ENCODE data around the gene RAD51AP2. TPM values are rescaled to one million over a fixed set of nuclear protein-coding genes. Genes with fewer than 3 reads are reported as not detected.

The RAD51AP2 gene
- total and polyA plus RNA-seq, 2 of the 13 experiments (the other 11 are each of a cell fraction or from before 2014, with no cell fraction given) = 0.11 to 0.12 TPM

DNA sequence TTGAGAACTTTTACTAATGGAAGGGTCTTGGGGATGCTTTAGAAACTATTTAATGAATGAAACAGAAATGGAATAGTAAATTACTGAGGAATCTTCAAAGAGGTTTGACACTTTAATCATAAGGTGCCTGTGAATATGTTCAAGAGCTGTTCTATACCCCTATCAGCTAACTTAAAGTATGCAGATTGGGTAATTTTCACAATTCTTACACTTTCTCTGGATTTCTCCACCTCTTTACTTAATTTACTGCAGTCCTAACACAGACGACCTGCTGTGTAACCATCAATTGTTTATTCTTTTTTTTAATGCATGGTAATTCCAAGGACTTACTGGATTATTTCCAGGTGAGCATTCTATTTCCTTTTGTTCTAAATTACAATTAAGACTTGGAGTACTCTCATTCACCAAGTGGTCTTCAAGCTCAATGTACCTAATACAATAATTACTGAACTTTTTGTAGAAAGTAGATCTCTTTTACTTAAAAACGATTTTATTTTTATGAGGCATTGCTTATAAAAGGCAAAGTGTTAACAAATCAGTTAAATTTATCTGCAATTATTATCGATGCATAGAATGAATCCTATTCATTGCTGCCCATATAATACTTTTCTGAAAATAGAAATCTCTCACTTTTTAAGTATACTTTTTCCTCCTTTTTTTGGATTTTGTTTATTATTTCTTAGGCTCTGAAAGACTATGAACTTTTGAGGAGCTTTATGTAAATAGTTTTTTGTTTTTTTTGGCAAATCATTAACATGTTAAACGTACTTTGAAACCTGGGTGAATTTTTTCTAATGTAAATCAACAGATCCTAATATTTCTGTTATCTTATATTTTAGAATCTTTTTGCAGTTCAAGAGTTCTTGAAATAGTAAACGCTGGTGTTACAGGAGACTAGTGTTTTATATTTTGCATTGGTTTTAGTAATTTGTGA, 27.7 kb upstream of the RAD51AP2 start (continued):
- TF ChIP-seq, protein P1, sequence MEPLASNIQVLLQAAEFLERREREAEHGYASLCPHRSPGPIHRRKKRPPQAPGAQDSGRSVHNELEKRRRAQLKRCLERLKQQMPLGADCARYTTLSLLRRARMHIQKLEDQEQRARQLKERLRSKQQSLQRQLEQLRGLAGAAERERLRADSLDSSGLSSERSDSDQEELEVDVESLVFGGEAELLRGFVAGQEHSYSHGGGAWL (CRISPR knock-in tag; IDR thresholded peaks at IDR 0.05) = no peak
- TF ChIP-seq RFXAP (CRISPR knock-in tag; IDR thresholded peaks at IDR 0.05; ENCODE audit: borderline replicate concordance) (no peak), ZNF782 (CRISPR knock-in tag; IDR thresholded peaks at IDR 0.05; ENCODE audit: borderline replicate concordance) (no peak), ATF7-NPFF (CRISPR knock-in tag; IDR thresholded peaks at IDR 0.05; ENCODE audit: low read depth) (no peak), ZNF720 (CRISPR knock-in tag; IDR thresholded peaks at IDR 0.05) (no peak), ZNF749 (CRISPR knock-in tag; IDR thresholded peaks at IDR 0.05; ENCODE audit: borderline replicate concordance) (no peak), ZNF614 (CRISPR knock-in tag; IDR thresholded peaks at IDR 0.05; ENCODE audit: borderline replicate concordance) (no peak), MBD4 (IDR thresholded peaks at IDR 0.05; ENCODE audit: borderline replicate concordance, low read length) (peak; percentile 70; the same call in 1 of the 2 replicates), SMAD9 (CRISPR knock-in tag; IDR thresholded peaks at IDR 0.05) (no peak), MAZ (IDR thresholded peaks at IDR 0.05; ENCODE audit: borderline replicate concordance, low read depth, low read length) (no peak), MAZ (CRISPR knock-in tag; IDR thresholded peaks at IDR 0.05; ENCODE audit: low read depth) (no peak), ZBTB21 (CRISPR knock-in tag; IDR thresholded peaks at IDR 0.05) (no peak), MYNN (CRISPR knock-in tag; IDR thresholded peaks at IDR 0.05; ENCODE audit: low read depth) (no peak), HOXA5 (CRISPR knock-in tag; IDR thresholded peaks at IDR 0.05) (no peak), LCORL (IDR thresholded peaks at IDR 0.05) (peak; percentile 83), LCORL (CRISPR knock-in tag; IDR thresholded peaks at IDR 0.05) (0 out of 2 replicates have a peak, but pooled peaks have one; percentile 27), HNF4G (IDR thresholded peaks at IDR 0.05; ENCODE audit: borderline replicate concordance, low read depth, low read length) (peak; percentile 57; the same call in 1 of the 2 replicates), HNF4G (CRISPR knock-in tag; IDR thresholded peaks at IDR 0.05; ENCODE audit: borderline replicate concordance, low read depth) (no peak)
- TF ChIP-seq, protein P2, sequence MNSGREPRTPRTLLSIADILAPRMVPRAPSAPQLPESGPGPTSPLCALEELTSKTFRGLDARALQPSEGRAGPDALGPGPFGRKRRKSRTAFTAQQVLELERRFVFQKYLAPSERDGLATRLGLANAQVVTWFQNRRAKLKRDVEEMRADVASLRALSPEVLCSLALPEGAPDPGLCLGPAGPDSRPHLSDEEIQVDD (CRISPR knock-in tag; IDR thresholded peaks at IDR 0.05; ENCODE audit: borderline replicate concordance) = no peak
- TF ChIP-seq, protein P3, sequence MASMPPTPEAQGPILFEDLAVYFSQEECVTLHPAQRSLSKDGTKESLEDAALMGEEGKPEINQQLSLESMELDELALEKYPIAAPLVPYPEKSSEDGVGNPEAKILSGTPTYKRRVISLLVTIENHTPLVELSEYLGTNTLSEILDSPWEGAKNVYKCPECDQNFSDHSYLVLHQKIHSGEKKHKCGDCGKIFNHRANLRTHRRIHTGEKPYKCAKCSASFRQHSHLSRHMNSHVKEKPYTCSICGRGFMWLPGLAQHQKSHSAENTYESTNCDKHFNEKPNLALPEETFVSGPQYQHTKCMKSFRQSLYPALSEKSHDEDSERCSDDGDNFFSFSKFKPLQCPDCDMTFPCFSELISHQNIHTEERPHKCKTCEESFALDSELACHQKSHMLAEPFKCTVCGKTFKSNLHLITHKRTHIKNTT (CRISPR knock-in tag; IDR thresholded peaks at IDR 0.05) = no peak
- TF ChIP-seq, protein P4, sequence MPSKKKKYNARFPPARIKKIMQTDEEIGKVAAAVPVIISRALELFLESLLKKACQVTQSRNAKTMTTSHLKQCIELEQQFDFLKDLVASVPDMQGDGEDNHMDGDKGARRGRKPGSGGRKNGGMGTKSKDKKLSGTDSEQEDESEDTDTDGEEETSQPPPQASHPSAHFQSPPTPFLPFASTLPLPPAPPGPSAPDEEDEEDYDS (CRISPR knock-in tag; IDR thresholded peaks at IDR 0.05) = peak; percentile 55
- TF ChIP-seq, protein P5, sequence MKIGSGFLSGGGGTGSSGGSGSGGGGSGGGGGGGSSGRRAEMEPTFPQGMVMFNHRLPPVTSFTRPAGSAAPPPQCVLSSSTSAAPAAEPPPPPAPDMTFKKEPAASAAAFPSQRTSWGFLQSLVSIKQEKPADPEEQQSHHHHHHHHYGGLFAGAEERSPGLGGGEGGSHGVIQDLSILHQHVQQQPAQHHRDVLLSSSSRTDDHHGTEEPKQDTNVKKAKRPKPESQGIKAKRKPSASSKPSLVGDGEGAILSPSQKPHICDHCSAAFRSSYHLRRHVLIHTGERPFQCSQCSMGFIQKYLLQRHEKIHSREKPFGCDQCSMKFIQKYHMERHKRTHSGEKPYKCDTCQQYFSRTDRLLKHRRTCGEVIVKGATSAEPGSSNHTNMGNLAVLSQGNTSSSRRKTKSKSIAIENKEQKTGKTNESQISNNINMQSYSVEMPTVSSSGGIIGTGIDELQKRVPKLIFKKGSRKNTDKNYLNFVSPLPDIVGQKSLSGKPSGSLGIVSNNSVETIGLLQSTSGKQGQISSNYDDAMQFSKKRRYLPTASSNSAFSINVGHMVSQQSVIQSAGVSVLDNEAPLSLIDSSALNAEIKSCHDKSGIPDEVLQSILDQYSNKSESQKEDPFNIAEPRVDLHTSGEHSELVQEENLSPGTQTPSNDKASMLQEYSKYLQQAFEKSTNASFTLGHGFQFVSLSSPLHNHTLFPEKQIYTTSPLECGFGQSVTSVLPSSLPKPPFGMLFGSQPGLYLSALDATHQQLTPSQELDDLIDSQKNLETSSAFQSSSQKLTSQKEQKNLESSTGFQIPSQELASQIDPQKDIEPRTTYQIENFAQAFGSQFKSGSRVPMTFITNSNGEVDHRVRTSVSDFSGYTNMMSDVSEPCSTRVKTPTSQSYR (CRISPR knock-in tag; IDR thresholded peaks at IDR 0.05; ENCODE audit: borderline replicate concordance) = no peak

Measured in HepG2 (cell line).